BLaER1 treated with 17β-estradiol and CSF1 and Interleukin-3, amounts not matched to agents 10 nM and 100 nM (cell line): ENCODE data around the gene EIF2AK2.
"Not testable (repeated sequence)": the region's sequence is repeated elsewhere in the genome, so short reads cannot be mapped to it uniquely, and the experiment has no call there.

Experiments used
- H3K27ac ChIP-seq, 11 experiments: shearing (Covaris generic); formaldehyde crosslinking; 2 replicates each; pipeline ENCODE4 v1.8.1; 2022
- H3K27me3 ChIP-seq, 11 experiments: shearing (Covaris generic); formaldehyde crosslinking; 2 replicates each; pipeline ENCODE4 v1.8.1; 2022
- H3K36me3 ChIP-seq, 11 experiments: shearing (Covaris generic); formaldehyde crosslinking; 2 replicates each; pipeline ENCODE4 v1.8.1; 2022
- H3K4me1 ChIP-seq, 10 experiments: shearing (Covaris generic); formaldehyde crosslinking; 2 replicates each; pipeline ENCODE4 v1.8.1; 2022
- H3K4me2 ChIP-seq, 11 experiments: shearing (Covaris generic); formaldehyde crosslinking; 2 replicates each; pipeline ENCODE4 v1.8.1; 2022
- H3K4me3 ChIP-seq, 10 experiments: shearing (Covaris generic); formaldehyde crosslinking; 2 replicates each; pipeline ENCODE4 v1.8.1; 2022
- H3K9ac ChIP-seq, 11 experiments: shearing (Covaris generic); formaldehyde crosslinking; 2 replicates each; pipeline ENCODE4 v1.8.1; 2022
- H3K9me3 ChIP-seq, 11 experiments: shearing (Covaris generic); formaldehyde crosslinking; replicated peaks in 1 of 11; 2 replicates each; pipeline ENCODE4 v1.8.1; 2022
- H4K20me1 ChIP-seq, 11 experiments: shearing (Covaris generic); formaldehyde crosslinking; 2 replicates each; pipeline ENCODE4 v1.8.1; 2022
- Cebpa-rat ChIP-seq, 11 experiments: shearing (Covaris generic); IDR thresholded peaks; 2 replicates each; pipeline ENCODE4 v1.8.1; 2022

Gene EIF2AK2

DNA sequence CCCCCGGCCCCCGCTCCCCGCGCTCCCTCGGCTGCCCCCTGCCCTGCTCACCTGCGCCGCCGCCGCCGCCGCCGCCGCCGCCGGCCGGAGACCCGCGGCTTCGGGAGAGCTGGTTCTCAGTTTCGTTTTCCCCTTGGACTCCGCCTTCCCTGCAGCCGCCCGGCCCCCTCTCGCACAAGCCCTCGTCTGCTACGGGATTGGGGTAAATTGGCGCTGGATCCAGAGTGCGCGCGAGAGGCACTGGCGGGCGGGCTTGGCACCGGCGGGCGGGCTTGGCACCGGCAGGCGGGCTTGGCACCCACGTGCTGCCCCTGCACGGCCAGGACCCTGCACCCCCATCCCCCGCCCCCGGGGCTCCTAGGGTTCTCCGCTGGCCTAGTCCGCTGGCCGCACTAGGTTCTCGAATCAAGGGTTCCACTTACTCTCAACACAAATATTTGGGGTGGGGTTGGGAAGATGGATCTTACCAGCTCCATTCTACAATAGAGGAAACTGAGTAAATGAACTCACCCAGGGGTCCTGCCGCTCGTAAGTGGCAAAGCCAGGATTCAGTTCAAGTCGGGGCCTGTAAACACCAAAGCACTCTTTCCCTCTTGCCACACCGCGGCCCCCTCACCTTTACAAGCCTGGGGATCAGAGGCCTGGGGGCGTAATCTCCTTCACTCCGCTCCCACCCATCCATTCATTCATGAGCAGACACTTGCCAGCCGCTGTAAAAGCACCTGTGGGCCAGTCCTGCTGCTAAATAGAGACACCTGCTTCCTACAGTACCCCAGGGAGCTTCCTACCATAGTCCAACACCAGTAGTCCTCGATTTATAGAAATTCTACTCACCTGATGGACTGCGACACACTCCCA is at the start of gene EIF2AK2:
EIF2AK2 (minus strand) TSS at position 124 of the 858 bp plus-strand sequence. CDS start 9,174 bp downstream, outside the sequence.
- Histone ChIP-seq H3K27ac (peak within 1 kb of the TSS; percentile 78 to 91 (median 86)), H3K9me3 (peaks cover 0 to 21% (median 15%) of the 10 kb centered on the region in 11 experiments; a peak in 13 of 22 replicates), H3K4me1 (peaks cover 19 to 27% (median 24%) of the 10 kb centered on the region in 10 experiments), H3K27me3 (no peaks in the 10 kb centered on the region), H4K20me1 (peaks cover 0 to 12% (median 0%) of the 10 kb centered on the region in 11 experiments; a peak in 5 of 22 replicates), H3K9ac (peak within 1 kb of the TSS; percentile 87 to 95 (median 92)), H3K4me2 (peak within 1 kb of the TSS; percentile 84 to 97 (median 94)), H3K4me3 (peak within 1 kb of the TSS; percentile 66 to 93 (median 84)), H3K36me3 (peaks cover 5 to 26% (median 20%) of the 10 kb centered on the region in 11 experiments; a peak in 20 of 22 replicates)
- no peak for TF ChIP-seq Cebpa-rat (IDR thresholded peaks at IDR 0.05)

DNA sequence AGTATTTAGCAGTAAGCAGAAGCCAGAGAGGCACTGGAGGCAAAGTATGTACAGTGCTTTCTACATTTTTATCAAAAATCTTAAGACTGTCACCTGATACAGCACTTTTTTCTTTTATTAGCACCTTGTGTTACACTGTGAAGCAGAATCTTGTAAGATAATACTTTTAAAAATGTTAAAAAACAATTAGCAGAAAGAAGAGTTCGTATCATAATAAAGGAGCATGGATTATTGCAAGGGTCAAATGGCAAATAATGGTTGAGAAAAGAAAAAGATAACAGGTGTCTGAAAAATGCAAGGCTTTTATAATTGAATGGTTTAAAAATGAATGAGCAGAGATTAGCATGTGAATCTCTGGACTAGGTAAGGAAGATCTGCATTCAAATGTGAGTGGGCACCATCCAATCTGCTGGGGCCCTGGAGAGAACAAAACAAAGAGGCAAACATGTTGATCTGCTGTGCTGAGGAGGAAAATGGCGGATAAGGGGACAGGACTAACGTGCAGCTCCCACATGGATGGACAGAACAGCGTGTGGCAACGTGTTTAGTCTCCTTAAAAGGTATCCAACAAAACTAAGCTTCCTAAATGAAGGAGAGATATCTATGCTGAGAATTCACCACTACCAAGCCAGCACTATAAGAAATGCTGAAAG is 49.0 kb upstream of the EIF2AK2 start:
- Histone ChIP-seq H4K20me1 (peaks cover 0 to 11% (median 0%) of the 10 kb centered on the region in 11 experiments; a peak in 6 of 22 replicates), H3K4me2 (no peak overlapping the region), H3K9me3 (peaks cover 56 to 90% (median 81%) of the 10 kb centered on the region in 11 experiments), H3K27me3 (no peaks in the 10 kb centered on the region; a peak in 1 of 22 replicates), H3K4me1 (peaks cover 0 to 13% (median 9%) of the 10 kb centered on the region in 10 experiments; a peak in 11 of 20 replicates), H3K36me3 (peaks cover 99 to 100% (median 100%) of the 10 kb centered on the region in 11 experiments), H3K4me3 (peak overlapping the region in 2 of 10 experiments; percentile 12 to 23; a peak in 4 of 20 replicates), H3K27ac (no peak overlapping the region), H3K9ac (no peak overlapping the region)
- TF ChIP-seq Cebpa-rat (IDR thresholded peaks at IDR 0.05): no peak

DNA sequence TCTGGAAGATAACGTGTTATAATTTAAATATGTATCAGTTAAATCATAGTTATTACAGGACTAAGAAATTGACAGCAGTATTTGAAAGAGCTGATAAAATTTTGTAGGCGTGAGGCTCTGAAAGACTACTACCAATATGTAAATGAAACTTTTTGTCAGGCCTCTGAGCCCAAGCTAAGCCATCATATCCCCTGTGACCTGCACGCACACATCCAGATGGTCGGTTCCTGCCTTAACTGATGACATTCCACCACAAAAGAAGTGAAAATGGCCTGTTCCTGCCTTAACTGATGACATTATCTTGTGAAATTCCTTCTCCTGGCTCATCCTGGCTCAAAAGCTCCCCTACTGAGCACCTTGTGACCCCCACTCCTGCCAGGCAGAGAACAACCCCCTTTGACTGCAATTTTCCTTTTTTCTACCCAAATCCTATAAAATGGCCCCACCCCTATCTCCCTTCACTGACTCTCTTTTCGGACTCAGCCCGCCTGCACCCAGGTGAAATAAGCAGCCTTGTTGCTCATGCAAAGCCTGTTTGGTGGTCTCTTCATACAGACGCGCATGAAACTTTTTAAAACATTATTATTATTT is 48.4 kb upstream of the EIF2AK2 start:
- H3K27ac ChIP-seq, H3K9ac ChIP-seq, H4K20me1 ChIP-seq, H3K4me2 ChIP-seq, H3K4me3 ChIP-seq, H3K27me3 ChIP-seq: not testable (repeated sequence)
- Histone ChIP-seq H3K4me1 (peaks cover 0 to 13% (median 9%) of the 10 kb centered on the region in 10 experiments; a peak in 11 of 20 replicates), H3K9me3 (peaks cover 56 to 92% (median 79%) of the 10 kb centered on the region in 11 experiments), H3K36me3 (peaks cover 99 to 100% (median 100%) of the 10 kb centered on the region in 11 experiments)

DNA sequence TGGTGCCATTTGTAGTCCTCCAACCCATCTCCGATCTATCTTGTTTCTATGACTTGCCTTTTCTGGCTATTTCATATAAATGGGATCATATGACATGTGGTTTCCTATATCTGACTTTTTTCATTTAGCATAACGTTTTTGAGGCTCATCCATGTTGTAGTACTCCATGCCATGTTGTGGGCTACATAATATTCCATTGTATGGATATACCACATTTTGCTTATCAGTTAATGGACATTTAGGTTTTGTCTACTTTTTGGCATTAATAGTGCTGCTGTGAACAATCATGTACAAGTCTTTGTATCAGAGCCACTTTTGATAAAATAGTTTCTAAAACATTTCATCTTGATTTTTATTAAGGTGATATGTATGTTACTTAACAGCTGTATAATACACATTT is 46.9 kb upstream of the EIF2AK2 start:
- Histone ChIP-seq H4K20me1 (peaks cover 0 to 11% (median 3%) of the 10 kb centered on the region in 11 experiments; a peak in 8 of 22 replicates), H3K9ac (no peak overlapping the region), H3K4me3 (peak overlapping the region in 2 of 10 experiments; percentile 9 to 10; a peak in 2 of 20 replicates), H3K27me3 (no peaks in the 10 kb centered on the region; a peak in 1 of 22 replicates), H3K27ac (no peak overlapping the region), H3K4me2 (no peak overlapping the region), H3K4me1 (peaks cover 6 to 22% (median 16%) of the 10 kb centered on the region in 10 experiments), H3K9me3 (peaks cover 46 to 86% (median 65%) of the 10 kb centered on the region in 11 experiments), H3K36me3 (peaks cover 90 to 100% (median 95%) of the 10 kb centered on the region in 11 experiments)
- TF ChIP-seq Cebpa-rat (IDR thresholded peaks at IDR 0.05): no peak

DNA sequence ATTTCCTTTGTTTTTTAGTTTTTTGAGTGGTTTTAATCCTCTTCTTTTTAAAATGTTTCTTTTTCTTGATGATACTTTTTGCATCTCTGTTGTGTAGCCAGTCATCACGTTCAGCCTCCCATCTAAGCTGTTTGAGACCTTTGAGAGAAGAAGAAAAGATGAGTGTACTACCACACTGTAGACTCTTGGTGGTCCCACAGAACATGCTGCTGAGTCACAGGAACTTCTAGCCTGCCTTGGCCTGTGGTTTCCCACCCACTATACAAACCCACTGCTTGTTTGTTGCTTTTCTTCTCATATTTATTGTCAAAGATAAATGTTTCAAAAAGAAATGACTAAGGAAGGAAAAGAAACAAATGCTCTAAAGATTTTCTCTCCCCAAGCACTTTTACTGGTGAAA is 45.0 kb upstream of the EIF2AK2 start:
- Histone ChIP-seq H3K4me1 (peaks cover 25 to 37% (median 33%) of the 10 kb centered on the region in 10 experiments), H3K27me3 (no peaks in the 10 kb centered on the region; a peak in 1 of 22 replicates), H3K4me3 (no peak overlapping the region), H3K9ac (0 out of 22 replicates have a peak overlapping the region, but pooled peaks of 1 of the 11 experiments have one; percentile 5), H3K27ac (peak overlapping the region in 9 of 11 experiments; percentile 2 to 60 (median 39); a peak in 14 of 22 replicates), H4K20me1 (peaks cover 0 to 9% (median 0%) of the 10 kb centered on the region in 11 experiments; a peak in 7 of 22 replicates), H3K4me2 (peak overlapping the region in 5 of 11 experiments; percentile 1 to 40 (median 17); a peak in 4 of 22 replicates), H3K9me3 (peaks cover 27 to 67% (median 45%) of the 10 kb centered on the region in 11 experiments), H3K36me3 (peaks cover 71 to 83% (median 76%) of the 10 kb centered on the region in 11 experiments)
- TF ChIP-seq Cebpa-rat (IDR thresholded peaks at IDR 0.05): no peak

DNA sequence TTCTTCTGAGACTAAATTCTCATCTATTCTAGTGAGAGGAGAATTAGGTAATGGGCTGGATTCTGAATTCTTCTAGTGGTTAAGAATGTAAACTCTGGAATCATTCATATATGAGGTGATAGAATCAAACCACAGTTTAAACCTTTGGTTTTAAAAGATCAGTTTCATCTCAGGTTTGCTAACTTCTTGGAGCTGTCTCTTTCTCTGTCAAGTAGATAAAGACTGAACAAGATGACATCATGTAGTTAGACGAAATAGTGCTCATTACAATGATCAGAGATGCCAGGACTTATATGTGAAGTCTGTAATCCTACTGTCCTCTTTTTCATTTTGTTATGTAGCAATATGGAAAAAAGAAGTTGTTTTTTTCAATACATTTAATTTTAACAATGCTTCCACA is 44.4 kb upstream of the EIF2AK2 start:
- Histone ChIP-seq H3K9ac (no peak overlapping the region), H3K4me3 (no peak overlapping the region), H3K4me2 (no peak overlapping the region), H3K27me3 (no peaks in the 10 kb centered on the region; a peak in 1 of 22 replicates), H3K27ac (peak overlapping the region in 1 of 11 experiments; percentile 60; a peak in 1 of 22 replicates), H3K36me3 (peaks cover 65 to 77% (median 70%) of the 10 kb centered on the region in 11 experiments), H4K20me1 (peaks cover 0 to 9% (median 0%) of the 10 kb centered on the region in 11 experiments; a peak in 7 of 22 replicates), H3K9me3 (peaks cover 21 to 62% (median 40%) of the 10 kb centered on the region in 11 experiments), H3K4me1 (peaks cover 25 to 37% (median 33%) of the 10 kb centered on the region in 10 experiments)
- no peak for TF ChIP-seq Cebpa-rat (IDR thresholded peaks at IDR 0.05)

DNA sequence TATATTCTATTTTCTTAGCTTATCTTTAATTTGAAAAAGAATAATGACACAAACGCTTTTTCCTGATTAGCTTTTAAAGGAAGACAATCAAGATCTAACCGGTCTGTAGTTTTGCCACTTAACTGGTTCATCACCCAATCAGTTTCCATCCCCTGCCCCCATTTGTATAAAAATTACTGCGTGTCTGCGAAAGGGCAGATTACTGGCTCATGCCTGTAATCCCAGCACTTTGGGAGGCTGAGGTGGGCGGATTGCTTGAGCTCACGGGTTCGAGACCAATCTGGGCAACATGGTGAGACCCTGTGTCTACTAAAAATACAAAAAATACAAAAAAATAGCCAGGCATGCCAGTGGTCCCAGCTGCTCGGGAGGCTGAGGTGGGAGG is 41.9 kb upstream of the EIF2AK2 start:
- Histone ChIP-seq H3K9me3 (peaks cover 6 to 50% (median 24%) of the 10 kb centered on the region in 11 experiments), H3K4me1 (peaks cover 25 to 37% (median 33%) of the 10 kb centered on the region in 10 experiments), H3K27ac (peak overlapping the region in 8 of 11 experiments; percentile 87 to 95 (median 92); a peak in 14 of 22 replicates), H3K27me3 (no peaks in the 10 kb centered on the region; a peak in 1 of 22 replicates), H3K4me3 (peak overlapping the region in 3 of 10 experiments; percentile 71 to 79 (median 77); a peak in 3 of 20 replicates), H3K9ac (peak overlapping the region in 8 of 11 experiments; percentile 86 to 93 (median 90); a peak in 12 of 22 replicates), H3K4me2 (peak overlapping the region; percentile 81 to 94 (median 88); a peak in 21 of 22 replicates), H4K20me1 (peaks cover 0 to 9% (median 0%) of the 10 kb centered on the region in 11 experiments; a peak in 6 of 22 replicates), H3K36me3 (peaks cover 41 to 52% (median 45%) of the 10 kb centered on the region in 11 experiments)
- no peak for TF ChIP-seq Cebpa-rat (IDR thresholded peaks at IDR 0.05)
